Testis (tissue), 3 donors: ENCODE measurements around the gene DENND2A. TPM values are rescaled to one million over a fixed set of nuclear protein-coding genes. Genes with fewer than 3 reads are reported as not detected.

Experiments
- DNase-seq: peaks from one replicate; pipeline ENCODE4 v3.0.0-alpha.2; 2019
- H3K27ac ChIP-seq, 2 donors: fragments of 200-600 bp; sonication (generic); one replicate each; pipeline ENCODE4 v1.5.1; 2019
- H3K27me3 ChIP-seq: fragments of 200-600 bp; sonication (generic); one replicate; pipeline ENCODE4 v1.5.1; 2019
- H3K36me3 ChIP-seq: fragments of 200-600 bp; sonication (generic); one replicate; pipeline ENCODE4 v1.5.1; 2017; ENCODE audit warnings: low read depth; ENCODE audit errors: missing control alignments
- H3K4me1 ChIP-seq: fragments of 200-600 bp; sonication (generic); one replicate; pipeline ENCODE4 v1.5.1; 2019
- H3K4me3 ChIP-seq, 2 donors: fragments of 200-600 bp; sonication (generic); one replicate each; pipeline ENCODE4 v1.5.1; 2017 to 2019
- H3K9me3 ChIP-seq: fragments of 200-600 bp; sonication (generic); one replicate; pipeline ENCODE4 v1.5.1; 2017
- POLR2A ChIP-seq: fragments of 450-650 bp; IDR thresholded peaks from one replicate; pipeline ENCODE4 v1.6.1; 2017; ENCODE audit warnings: antibody characterized with exemption, mild to moderate bottlenecking, moderate library complexity
- WGBS, 2 donors: methylation state at CpG; one replicate each; pipeline ENCODE4 v1.1.5; 2018; 5-methylcytosine and 5-hydroxymethylcytosine counted together
- intact Hi-C: fragments of 100-400 bp; cut with DNase I; formaldehyde crosslinking; loops from one replicate; pipeline ENCODE4 v1.15.1; 2023; ENCODE audit warnings: low total_unique reads
- polyA plus RNA-seq: library from polyadenylated mRNA; stranded (reverse); fragments of 350-450 nt; fragmentation: Illumina TruSeq; extraction: RNeasy Lipid Tissue Mini Kit (QIAGEN cat#74804); gene quantifications from one replicate; pipeline ENCODE4 v1.2.3, GENCODE V29; 2014; ENCODE audit warnings: low read depth, low replicate concordance; ENCODE audit not compliant: insufficient read depth
- total RNA-seq, 2 donors: library from RNA; depleted of rRNA; stranded (reverse); fragments of >200 nt; gene quantifications; one replicate each; pipeline ENCODE4 v1.2.3, GENCODE V29; 2016
- TF ChIP-seq, protein P1 (sequence below), 3 experiments: fragments of 450-650 bp in 2 of 3; fragments of 200-600 bp in 1 of 3; sonication (generic) in 1 of 3; IDR thresholded peaks; one replicate each; pipeline ENCODE4 v1.5.1; 2016 to 2019; ENCODE audit warnings: antibody characterized with exemption in 3 of 3, mild to moderate bottlenecking in 2 of 3, moderate library complexity in 1 of 3

DENND2A gene
- total and polyA plus RNA-seq, 3 donors from 2014 or later, result 4.1 to 8.5 (median 5.5) TPM

DNA sequence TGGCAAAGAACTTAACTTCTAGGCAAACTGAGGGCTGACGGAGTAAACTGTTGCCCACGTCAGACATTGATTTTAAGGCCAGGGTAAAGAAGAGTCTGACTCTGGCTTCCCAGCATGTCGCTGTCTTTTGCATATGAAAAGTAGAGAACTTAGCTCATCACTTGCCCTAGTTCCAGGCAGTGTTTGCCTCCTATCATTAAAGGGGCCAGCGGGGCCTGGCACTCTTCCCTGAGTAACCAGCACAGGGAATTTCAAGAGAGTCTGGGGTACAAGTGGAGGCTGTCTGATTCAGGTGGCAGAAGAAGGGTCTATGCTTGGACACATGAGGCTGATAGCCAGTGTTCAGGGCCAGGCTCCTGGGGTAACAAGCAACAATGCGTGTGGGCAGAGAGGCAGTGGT lies 4.8 kb downstream of the DENND2A start:
- no peaks in the 10 kb centered on the region for H3K27me3 ChIP-seq
- intact Hi-C loops, result no loop called here
- H3K4me1 ChIP-seq, result peaks cover 17% of the 10 kb centered on the region
- no peak overlapping the region for H3K4me3 ChIP-seq
- DNase-seq, result no peak
- 83 to 88% methylated on average over 5 of the region's 5 CpGs for WGBS, 2 donors
- H3K27ac ChIP-seq, result no peak overlapping the region
- TF ChIP-seq, protein P1, sequence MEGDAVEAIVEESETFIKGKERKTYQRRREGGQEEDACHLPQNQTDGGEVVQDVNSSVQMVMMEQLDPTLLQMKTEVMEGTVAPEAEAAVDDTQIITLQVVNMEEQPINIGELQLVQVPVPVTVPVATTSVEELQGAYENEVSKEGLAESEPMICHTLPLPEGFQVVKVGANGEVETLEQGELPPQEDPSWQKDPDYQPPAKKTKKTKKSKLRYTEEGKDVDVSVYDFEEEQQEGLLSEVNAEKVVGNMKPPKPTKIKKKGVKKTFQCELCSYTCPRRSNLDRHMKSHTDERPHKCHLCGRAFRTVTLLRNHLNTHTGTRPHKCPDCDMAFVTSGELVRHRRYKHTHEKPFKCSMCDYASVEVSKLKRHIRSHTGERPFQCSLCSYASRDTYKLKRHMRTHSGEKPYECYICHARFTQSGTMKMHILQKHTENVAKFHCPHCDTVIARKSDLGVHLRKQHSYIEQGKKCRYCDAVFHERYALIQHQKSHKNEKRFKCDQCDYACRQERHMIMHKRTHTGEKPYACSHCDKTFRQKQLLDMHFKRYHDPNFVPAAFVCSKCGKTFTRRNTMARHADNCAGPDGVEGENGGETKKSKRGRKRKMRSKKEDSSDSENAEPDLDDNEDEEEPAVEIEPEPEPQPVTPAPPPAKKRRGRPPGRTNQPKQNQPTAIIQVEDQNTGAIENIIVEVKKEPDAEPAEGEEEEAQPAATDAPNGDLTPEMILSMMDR (IDR thresholded peaks at IDR 0.05), result no peak
- TF ChIP-seq POLR2A, result no peak
- H3K36me3 ChIP-seq, result no peaks in the 10 kb centered on the region
- H3K9me3 ChIP-seq, result no peaks in the 10 kb centered on the region

DNA sequence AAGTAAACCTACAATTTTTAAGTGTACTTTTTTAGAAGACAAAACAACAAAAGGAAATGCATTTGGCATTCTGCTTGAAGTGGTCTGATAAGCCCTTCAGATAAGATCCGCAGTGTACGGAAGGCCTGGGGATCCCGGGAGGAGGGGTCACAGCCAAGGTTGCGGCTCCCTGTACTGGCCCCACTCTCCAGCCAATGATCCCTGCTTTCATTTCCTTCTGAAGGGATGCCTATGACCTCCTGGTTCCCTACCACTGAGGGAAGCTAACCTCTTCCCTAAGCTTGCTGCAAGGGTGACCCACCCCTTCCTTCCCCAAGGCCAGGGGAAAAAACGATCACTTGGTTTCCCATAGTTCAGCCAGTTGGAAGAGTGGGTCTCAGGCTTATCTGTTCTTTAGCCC lies 5.3 kb downstream of the DENND2A start:
- no peak for DNase-seq

DNA sequence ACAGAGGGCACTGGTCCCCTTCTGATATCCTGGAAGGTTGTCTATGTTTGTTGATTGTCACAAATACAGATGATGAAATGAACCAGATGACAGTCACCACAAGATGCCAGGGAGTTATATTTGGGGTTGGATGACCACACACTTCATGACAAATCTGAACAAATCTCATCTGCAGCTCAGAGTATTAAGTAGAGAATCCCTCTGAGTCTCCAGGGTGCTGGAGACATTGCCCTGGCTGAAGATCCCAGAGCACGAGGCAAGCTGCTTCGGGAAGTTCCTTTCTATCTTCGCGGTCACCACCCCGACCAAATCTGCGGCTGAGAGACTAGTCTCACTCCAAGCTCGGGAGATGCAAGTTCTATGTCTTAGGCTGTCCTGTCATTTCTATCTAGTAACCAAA lies 9.0 kb downstream of the DENND2A start:
- Histone ChIP-seq H3K36me3 (no peaks in the 10 kb centered on the region), H3K9me3 (no peaks in the 10 kb centered on the region), H3K4me1 (peaks cover under 1% of the 10 kb centered on the region), H3K27ac (no peak overlapping the region), H3K27me3 (no peaks in the 10 kb centered on the region), H3K4me3 (no peak overlapping the region)
- intact Hi-C loops, result no loop called here
- no peak for DNase-seq
- WGBS, 2 donors, result 45 to 71% methylated on average over 7 of the region's 7 CpGs
- TF ChIP-seq, protein P1 (IDR thresholded peaks at IDR 0.05), result no peak
- no peak for TF ChIP-seq POLR2A

More for the DNA sequence above, 5.3 kb downstream of the DENND2A start:
- 45 to 49% methylated on average over 5 of the region's 5 CpGs for WGBS, 2 donors
- Histone ChIP-seq H3K4me3 (no peak overlapping the region), H3K27ac (no peak overlapping the region), H3K9me3 (no peaks in the 10 kb centered on the region), H3K27me3 (no peaks in the 10 kb centered on the region), H3K4me1 (peaks cover 17% of the 10 kb centered on the region), H3K36me3 (no peaks in the 10 kb centered on the region)
- intact Hi-C loops, result no loop called here
- TF ChIP-seq, protein P1 (IDR thresholded peaks at IDR 0.05), result no peak
- no peak for TF ChIP-seq POLR2A

DNA sequence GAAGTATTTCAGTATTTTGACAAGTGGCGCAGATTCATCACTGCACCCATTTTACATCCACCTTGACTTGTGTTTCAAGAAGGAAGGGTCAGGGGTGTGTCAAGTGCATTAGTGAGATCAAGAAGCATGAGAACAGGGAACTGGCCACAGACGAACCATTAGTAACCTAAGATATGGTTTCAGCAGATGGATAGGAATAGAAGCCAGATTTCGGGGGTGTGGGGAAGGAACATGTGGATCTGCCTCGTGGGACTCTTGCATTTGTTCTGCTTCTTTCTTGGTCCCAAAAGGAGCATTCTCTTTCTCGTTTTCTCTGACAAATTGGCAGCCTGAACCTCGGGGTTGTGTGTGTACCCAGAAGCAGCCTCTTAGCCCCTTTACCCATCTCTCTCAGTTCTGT lies 9.6 kb downstream of the DENND2A start:
- Histone ChIP-seq H3K36me3 (no peaks in the 10 kb centered on the region), H3K27ac (no peak overlapping the region)

More for the DNA sequence above, 9.6 kb downstream of the DENND2A start:
- 58 to 62% methylated on average over 6 of the region's 6 CpGs for WGBS, 2 donors
- no peak overlapping the region for H3K4me3 ChIP-seq
- H3K27me3 ChIP-seq, result no peaks in the 10 kb centered on the region
- intact Hi-C loops, result no loop called here
- H3K4me1 ChIP-seq, result peaks cover 7% of the 10 kb centered on the region
- no peak for DNase-seq
- no peaks in the 10 kb centered on the region for H3K9me3 ChIP-seq
- no peak for TF ChIP-seq POLR2A
- TF ChIP-seq, protein P1 (IDR thresholded peaks at IDR 0.05), result no peak
